GM19238 (cell line): ENCODE measurements around the gene EZH2.

Source experiments
- DNase-seq: peaks from one replicate; pipeline ENCODE4 v3.0.0; 2011; ENCODE audit warnings: low spot score; ENCODE audit not compliant: insufficient read length

EZH2 gene

DNA sequence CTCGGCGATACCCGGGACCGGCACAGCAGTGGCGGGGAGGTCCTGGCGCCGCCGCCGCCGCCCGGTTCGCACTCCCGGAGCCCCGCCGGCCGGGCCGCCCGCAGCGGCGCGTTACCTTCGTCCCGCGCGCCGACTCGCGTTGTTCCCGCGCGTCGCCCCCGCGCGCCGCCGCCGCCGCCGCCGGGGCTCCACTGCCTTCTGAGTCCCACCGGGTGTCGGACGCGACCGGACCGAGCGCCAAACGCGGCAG is at the start of gene EZH2:
Gene EZH2, minus strand, starts transcription at position 243 of the 250 bp plus-strand sequence. CDS start 36,993 bp downstream, outside the sequence.
- DNase-seq: no peak

DNA sequence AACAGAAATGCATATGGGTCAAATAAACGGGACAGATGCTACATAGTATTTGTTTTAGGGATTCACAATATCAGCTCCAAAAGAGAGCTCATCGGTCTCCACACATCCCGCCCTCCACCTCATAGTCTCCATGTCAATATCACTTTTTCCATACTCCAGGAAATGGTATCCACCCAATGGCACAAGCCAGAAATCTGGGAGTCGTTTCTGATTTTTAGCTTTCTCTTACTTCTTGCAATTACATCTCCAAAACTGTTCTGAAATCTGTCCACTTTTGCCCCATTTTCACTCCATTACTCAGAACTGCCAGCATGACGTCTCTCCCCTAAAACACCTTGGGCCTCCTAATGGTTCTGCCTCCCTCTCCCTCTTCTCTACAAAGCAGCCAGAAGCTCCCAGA is 47.4 kb upstream of the EZH2 start:
- no peak for DNase-seq

DNA sequence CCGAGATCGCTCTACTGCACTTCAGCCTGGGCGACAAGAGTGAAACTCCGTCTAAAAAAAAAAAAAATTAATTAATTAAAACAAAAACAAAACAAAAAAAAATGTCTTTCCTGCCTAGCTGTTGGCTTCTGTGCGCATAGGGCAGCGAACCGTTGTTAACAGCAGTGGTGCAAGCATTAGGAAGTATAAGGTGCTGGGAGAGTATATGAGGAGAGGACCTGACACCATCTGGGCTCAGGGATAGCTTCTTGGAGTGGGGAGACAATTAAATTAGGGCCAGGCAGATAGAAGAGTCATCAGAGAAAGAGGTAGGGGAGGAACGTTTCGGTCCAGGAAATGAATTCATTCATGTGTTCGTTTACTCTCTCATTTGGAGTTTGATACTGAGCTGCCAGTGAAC is 46.2 kb upstream of the EZH2 start:
- no peak for DNase-seq

DNA sequence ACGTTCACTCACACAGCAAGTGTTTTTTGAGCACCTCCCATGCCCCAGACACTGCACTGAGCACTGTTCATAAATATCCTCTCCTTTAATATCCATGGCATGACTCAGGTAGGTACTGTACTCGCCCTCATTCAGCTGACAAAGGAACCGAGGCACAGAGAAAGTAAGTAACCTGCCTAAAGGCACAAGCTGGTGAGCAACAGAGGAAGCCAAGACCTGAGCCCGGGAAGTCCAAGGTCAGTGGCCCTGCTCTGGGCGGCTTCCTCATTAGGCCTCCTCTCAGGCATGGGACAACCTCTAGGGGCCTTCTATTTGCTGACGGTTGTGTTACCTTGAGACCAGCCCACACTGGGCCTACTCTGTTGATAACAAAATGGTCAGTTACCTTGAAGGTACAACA is 45.1 kb upstream of the EZH2 start:
- no peak for DNase-seq

DNA sequence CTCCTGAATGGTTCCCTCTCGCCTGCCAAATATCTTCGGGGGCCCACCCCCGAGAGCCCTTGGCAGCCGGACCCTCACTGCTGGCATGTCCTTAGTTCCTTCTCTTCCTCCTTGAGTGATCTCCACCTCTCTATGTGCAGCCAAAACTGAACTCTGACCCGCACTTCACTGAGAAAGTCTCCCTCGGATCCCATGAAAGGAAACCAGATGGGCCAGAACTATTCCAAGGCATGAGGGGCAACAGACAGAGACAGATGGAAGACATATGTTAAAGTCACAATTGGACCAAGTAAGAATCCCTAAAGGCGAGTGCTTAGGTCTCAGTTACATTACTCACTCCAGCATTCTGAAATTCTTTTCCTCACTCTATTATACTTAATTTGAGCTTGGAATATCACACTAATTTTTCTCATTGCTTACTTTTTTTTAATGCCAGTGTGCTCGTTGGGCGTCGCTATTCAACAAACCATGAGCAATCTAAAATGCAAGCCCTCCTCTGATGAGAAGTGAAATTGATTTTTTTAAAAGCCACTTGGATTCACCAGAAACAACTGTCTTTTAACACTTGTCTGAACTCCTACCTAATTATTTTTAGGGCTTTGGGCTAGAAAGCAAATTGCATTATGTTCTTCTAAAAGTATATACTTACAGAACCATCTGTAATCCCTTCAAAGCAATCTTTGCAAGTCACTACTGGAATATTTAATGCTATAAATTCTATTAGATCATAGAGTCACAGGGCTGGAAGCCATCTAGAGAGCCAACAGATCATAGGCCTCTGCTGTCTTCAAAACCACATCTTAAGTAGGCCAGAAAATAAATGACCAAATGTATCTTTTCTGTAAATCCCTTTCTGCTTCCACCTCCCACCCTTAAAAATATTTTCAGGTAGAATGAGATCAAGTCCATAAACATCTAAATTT is 43.3 kb upstream of the EZH2 start:
- no peak for DNase-seq

DNA sequence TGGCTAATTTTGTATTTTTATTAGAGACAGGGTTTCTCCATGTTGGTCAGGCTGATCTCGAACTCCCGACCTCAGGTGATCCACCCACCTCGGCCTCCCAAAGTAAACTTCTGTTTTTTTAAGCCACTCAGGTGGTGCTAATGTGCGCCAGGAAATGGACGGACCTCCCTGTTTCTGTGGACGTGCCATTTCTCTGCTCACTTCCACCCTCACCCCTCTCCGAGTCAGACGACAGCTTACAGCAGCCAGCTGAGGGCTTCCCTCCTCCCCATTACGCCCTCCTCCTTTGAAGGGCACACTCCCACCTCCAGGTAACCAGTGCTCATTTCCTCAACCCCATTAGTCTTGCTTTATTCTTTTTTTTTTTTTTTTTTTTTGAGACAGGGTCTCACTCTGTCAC is 41.7 kb upstream of the EZH2 start:
- no peak for DNase-seq

DNA sequence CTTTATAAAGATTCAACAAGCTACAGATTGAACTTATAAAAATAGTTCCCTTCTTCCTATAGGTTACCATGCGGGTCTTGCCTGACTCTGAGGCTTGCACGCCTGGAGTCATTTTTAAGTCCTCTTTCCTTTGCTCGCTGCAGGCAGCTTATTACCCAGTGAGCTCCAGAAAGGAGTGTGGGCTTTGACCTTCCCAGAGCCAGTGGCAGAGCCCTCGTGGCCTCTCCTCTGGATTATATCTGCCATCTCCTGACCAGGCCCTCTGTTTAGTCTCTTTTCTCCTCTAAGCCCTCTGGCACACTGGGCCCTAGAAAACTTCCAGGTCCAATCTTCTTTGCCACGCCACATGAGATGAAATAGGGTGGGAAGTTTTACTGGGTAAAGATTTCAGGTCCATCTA is 39.9 kb upstream of the EZH2 start:
- no peak for DNase-seq

DNA sequence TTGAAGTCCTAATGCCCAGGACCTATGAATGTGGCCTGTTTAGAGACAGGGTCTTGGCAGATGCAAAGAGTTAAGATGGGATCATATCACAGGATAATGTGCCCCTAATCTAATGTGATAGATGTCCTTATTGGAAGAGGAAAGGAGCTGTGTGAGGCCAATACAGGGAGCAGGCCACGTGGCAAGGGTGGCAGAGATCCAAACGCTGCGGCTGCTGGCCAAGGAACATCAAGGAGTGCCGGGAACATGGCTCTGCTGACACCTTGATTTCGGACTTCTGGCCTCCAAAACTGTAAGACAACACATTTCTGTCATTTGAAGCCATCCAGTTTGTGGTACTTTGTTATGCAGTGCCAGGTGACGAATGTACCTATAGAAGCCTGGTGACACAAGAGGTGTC is 37.7 kb upstream of the EZH2 start:
- DNase-seq: no peak

DNA sequence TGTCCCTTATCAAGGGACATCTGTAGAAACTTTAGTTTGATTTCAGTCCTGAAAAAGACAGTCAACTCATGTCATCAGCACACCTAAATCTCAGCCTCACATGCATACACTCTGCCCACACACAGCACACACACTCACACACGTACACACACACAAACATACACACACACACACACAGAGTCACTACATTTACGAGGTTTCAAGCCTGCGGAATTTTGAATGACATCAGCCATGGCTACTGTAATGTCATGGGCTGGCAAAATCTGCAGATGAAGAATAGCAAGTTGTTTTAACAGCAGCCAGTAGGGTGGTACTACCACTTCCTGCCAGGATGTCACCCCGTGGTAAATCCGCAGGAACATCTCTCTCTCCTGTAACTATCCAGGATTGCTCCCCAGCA is 37.1 kb upstream of the EZH2 start:
- DNase-seq: no peak

DNA sequence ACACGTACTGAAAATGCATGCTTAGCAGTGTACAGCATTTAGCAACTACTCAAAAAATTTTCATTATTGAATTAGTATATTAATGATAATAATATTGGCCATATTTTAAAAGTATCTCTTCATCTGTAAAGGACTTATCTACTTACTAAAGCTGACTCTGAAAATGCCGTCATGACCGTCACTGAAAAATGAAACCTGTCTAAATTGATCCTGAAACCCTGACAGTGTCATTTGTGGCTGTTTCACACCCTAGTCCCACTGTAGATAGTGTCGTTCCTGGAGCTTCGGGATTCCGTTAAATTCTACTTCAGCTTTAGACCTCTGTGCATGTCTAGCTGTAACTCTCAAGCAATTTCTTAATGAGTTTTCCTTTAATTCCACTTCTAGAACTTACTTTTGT is 35.8 kb upstream of the EZH2 start:
- DNase-seq: no peak

DNA sequence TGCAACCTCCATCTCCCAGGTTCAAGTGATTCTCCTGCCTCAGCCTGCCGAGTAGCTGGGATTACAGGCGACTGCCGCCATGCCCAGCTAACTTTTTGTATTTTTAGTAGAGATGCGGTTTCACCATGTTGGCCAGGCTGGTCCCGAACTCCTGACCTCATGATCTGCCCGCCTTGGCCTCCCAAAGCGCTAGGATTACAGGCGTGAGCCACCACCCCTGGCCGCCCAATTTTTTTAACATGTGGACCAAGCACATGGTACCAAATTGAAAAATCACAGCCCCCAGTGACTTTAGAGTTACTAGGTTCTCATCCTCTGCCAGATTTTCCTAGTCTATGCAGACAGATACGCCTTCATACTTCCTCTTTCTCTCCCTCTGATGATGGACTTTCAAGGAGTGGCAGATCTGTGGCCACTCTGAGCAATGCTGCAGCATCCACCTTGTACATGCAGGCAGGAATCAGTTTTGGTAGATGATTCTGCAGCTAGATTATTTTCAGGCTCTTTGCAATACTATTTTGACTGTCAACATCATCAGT is 34.0 kb upstream of the EZH2 start:
- DNase-seq: no peak

DNA sequence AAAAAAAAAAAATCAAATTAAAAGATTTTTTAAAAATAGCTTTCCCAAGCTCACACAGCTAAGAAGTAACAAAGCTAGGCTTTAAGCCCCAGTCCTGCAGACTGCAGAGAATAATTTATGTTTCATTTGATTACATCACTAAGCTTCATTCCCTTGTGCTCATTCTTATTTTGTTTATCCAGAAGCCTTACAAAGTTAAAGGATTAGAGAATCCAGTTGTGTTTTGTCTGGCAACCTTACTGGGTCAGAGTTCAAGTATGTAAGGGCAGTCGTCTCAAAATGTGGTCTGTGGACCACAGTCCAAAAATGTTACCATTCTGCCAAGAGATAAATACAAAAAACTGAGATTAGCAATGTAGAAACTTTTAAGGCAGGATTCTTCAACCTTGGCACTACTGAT is 32.1 kb upstream of the EZH2 start:
- DNase-seq: no peak

DNA sequence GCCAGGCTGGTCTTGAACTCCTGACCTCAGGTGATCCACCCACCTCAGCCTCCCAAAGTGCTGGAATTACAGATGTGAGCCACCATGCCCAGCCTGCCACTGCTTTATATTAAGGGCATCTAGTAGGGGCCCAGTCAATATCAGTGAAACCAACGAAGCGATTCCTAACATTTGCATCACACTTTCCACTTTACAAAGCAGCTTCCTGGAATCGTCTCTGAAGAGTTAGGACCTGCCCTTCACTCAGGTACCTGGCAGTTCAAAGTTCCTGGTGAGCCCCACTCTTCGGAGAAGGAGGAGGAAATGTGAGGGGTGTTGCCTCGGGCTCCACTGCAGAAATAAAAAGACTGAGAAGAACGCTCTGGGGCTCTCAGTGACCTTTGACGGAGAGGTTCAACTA is 31.1 kb upstream of the EZH2 start:
- DNase-seq: no peak

DNA sequence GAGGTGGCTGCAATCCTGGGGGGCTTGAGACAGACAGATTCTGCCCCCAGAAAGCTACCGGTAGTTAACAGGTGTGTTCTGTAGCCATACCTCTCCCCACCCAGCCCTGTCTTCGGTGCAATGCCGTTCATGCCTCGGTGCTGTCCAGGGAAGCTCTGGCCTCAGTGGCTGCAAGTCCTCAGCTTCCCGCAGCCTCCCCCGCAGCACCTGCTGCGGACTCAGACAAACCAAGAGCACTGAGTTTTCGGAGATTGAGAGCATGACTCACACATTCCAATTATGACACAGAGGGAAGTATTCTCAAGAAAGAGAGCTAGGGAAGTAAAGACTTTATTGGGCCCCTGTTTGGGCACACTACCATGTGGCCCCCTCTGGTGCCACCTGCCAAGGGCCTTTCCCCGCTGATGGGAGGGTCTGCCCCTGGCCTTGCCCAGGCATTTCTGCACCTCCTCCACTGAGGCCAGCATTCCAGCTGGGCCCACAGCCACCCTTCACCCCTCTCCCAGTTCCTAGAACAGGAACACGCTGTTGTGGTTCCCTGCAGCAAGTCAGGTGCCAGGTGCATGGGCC is 30.2 kb upstream of the EZH2 start:
- DNase-seq: no peak

DNA sequence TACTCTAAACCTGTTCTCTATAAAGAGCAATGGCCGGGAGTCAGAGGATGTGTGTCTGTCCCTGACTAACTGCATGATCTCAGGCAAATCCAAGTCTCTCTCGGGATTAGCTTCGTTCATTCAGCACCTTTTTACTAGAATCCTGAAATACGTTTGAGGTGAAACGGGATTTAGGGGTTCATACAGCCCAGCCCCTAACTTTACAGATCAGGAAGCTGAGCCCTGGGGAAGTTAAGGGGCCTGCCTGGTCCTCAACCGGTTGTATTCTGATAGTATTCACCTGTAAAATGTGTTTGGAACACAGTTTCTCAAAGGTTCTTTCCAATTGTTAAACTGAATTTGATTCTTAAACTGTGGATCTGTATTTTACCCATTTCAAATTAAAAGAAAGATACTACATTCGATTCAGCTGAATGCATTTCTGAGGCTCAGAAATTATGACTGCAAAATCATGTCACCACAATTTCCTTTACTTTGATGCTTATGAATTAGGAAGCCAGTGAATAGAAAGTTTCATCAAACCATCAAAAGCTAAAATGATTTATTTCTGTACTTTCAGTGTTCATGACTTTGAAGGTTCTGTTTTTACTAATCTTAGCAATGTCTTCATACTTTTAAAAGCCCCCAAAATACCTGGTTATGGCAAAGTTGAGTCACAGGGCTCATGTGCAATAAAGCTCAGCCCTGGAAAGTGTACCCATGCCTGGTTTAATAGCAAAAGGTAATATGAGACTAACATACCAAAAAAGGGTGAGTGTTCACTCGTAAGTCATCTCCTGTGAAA is 28.9 kb upstream of the EZH2 start:
- no peak for DNase-seq

DNA sequence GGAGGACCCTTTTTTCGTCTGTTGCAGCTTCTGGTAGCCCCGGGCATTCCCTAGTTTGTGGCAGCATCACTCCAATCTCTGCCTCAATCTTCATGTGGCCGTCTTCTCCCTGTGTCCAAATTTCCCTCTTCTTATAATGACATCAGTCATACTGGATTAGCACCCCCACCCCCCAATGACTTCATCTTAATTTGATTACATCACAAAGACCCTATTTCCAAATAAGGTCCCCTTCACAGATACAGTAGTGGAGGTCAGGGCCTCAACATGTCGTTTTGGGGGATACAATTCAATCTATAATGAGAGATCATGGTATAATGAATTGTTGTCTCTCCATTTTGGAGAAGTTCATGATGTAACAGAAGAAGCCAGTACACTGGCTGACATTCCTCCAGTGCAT is 28.1 kb upstream of the EZH2 start:
- DNase-seq: no peak

DNA sequence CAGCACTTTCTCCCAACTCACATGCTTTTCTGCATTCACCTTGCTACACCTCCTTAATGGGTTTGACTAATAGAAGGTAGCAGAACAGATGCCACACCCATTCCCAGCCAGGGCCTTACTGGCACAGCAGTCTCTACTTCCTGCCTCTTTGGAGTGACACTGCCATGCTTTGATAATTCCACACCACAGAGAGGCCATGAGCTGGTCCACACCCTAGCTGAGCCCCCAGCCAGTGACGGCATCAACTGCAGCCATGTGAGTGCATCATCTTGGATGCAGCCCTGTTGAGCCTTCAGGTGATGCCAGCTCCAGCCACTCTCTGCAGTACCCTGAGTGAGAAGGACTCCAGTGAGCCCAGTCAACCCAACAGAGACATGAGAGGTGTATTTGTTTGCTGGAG is 27.5 kb upstream of the EZH2 start:
- no peak for DNase-seq

DNA sequence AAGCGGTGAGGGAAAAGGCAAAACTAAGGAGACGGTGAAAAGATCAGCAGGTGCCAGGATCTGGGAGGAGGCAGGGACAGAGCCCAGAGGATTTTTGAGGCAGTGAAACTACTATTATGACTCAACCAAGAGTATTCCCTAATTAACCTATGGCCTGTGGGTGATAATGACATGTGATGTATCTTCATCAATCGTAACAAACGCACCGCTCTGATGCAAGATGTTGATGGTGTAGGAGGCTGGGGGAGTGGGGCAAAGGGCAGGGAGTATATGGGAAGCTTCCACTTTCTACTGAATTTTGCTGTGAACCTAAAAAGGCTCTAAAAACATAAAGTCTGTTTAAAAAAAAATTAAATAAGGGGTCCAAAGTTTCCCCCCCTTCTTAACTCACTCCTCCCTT is 25.5 kb upstream of the EZH2 start:
- DNase-seq: no peak

DNA sequence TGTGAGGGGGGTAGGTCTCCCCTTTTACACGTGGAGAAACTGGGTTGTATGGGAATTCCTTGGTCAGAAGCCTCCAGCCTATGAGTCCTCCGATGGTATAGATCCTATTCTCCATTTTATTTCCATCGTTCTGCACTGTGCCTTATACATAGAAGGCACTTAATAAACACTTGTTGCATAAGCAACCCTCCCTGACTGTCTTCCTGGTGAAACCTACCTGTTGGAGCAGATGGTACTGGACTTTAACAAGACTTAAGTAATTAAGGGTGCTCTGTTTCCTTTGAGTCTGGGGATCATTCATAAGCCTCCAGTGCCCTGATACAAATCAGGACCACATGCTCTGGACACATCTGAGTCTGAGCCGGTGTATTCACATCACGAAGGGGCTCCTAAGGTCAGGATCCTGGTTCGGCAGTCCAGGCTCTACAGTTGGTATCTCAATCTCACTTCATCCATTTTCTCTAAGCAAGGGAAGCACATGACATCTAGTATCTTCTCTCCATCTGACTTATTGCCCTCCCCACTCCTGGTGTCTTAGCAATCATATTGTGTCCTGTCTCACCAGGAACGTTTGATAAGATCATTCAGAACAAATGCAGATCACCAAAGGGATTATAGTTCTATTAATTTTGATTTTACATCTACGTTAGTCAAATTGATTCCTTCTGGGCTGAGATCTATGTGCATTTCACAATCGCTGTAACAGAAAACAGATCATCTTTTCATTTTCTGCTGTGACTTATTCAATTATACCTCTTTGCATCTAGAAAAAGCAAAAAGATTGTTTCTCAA is 22.8 kb upstream of the EZH2 start:
- DNase-seq: no peak

DNA sequence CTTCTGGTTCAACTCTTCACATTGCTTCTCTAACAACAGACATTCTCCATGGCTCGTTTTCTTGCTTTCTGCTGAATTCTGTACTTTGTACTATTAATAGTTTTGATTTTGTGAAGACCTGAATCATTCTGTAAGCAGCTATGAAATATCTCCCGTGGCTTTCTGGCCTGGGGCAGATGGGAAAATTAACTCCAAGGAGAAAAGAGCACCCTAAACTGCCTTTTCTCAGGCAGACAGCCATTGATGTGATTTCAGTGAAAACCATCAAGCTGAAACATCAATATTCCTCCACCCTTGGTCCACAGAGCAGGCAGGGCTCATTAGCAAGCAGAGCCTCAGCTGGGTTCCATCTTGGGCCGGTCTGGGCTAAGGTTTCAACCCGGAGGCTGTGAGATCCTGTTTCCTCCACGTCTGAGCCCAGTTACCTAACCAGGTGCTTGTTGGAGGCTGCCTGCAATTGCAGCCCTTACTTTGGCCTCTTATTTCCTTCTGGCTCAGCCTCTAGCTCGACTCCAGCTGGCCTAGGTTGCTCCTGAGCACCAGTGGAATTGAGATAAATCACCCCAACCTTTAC is 21.1 kb upstream of the EZH2 start:
- no peak for DNase-seq

DNA sequence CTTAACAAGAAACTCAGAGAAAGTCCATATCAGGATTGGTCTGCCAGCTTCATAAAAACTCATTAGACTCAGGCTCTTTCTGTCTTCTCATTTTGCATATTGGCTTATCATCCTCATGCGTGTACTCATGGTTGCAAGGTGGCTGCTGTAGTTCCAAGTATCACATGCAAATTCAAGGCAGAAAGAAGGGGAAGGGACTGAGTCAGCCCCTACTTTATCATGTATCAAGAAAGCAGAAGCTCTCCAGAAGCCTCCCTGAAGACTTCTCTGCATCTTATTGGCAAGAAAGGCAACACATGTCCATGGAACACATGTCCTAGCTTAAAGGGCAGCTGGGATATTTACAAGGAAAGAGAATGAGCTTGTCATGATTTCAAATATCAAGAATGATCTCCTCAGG is 19.4 kb upstream of the EZH2 start:
- DNase-seq: no peak
